ENCODE measurements around the gene ROM1.
"Not testable (repeated sequence)": the region's sequence is repeated elsewhere in the genome, so short reads cannot be mapped to it uniquely, and the experiment has no call there.

ROM1 gene, protein sequence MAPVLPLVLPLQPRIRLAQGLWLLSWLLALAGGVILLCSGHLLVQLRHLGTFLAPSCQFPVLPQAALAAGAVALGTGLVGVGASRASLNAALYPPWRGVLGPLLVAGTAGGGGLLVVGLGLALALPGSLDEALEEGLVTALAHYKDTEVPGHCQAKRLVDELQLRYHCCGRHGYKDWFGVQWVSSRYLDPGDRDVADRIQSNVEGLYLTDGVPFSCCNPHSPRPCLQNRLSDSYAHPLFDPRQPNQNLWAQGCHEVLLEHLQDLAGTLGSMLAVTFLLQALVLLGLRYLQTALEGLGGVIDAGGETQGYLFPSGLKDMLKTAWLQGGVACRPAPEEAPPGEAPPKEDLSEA

GRCh38 chr11:62612366-62613290 lies at the start of gene ROM1, which contains the start of gene EML3:
TSS of gene ROM1 (plus strand) at chr11:62613257. CDS start at chr11:62613282, 25 bp downstream.
TSS of gene EML3 (minus strand) at chr11:62612775. CDS start at chr11:62612457, 318 bp downstream.
- DNase-seq = peak; percentile 89

- no peak for DNase-seq
These were observed 47.8 kb upstream of the ROM1 start for GRCh38 chr11:62565100-62565802.

DNA sequence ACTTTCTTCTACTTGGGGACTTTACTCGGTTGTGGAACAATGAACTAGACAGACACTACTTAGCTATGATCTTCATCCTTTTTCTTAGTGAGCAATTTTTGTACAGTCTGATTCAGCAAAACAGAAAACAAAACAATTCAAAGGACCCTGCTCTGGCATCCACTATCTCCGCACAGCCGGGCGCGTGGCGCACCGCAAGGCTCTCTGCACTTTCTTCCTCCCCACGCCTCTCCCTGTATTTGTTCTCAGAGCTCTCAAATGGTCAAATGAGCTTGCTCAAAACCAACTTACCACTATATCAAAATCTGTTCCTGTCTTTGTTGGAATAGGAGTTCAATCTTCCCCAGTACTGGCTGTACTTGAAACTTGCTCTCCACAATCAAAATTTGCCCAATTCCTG lies 46.8 kb upstream of the ROM1 start:
- DNase-seq = no peak

DNA sequence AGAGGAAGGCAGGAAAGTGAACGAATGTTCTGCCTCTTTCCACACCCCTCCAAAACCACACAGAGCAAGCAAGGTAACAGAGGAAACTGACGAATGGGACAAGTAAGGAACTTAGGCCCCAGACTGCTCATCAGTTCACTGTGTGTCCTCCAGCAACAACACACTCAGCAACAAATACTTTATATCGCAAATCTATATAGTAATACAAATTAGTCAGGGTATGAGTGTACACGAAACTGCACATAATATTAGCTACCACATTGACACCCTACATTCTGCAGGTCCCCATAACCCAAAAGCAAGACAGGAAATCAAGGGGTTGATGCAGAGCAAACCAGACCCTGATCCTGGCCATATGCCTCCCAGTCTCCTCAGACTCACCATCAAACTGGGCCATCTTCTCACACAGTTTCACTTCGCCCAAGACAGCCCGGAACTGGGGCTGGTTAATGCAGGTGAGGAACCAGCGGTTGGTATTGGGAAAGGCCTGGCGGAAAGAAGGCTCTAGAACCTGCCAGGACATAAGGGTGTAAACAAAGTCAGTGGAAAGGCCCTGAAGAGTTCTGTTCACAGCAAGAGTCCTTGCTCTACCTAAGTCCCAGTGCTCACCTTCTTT lies 45.9 kb upstream of the ROM1 start:
- no peak for DNase-seq

GRCh38 chr11:62569611-62570010 lies 43.4 kb upstream of the ROM1 start:
- DNase-seq = no peak

DNA sequence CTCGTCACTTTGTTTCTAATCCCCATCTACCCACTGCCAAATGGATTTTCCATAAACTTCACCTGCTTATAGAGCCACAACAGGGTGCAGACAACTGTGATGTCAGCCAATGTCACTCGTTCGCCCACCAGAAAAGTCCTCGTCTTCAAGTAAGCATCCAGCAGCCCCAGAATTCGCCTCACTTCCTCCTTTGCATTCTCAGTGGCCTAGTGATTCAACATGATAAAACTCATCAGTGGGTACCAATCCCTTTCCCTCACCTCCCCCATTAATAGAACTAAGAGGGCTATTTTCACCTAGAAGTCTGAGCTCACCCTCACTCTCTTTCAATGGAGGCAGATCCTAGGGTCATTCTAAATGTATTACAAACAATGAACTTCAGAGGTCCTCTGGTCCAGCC lies 42.2 kb upstream of the ROM1 start:
- DNase-seq = not testable (repeated sequence)

GRCh38 chr11:62571493-62571892 lies 41.6 kb upstream of the ROM1 start:
- DNase-seq = not testable (repeated sequence)

- DNase-seq = no peak
These were observed 40.6 kb upstream of the ROM1 start for GRCh38 chr11:62572431-62572830.

DNA sequence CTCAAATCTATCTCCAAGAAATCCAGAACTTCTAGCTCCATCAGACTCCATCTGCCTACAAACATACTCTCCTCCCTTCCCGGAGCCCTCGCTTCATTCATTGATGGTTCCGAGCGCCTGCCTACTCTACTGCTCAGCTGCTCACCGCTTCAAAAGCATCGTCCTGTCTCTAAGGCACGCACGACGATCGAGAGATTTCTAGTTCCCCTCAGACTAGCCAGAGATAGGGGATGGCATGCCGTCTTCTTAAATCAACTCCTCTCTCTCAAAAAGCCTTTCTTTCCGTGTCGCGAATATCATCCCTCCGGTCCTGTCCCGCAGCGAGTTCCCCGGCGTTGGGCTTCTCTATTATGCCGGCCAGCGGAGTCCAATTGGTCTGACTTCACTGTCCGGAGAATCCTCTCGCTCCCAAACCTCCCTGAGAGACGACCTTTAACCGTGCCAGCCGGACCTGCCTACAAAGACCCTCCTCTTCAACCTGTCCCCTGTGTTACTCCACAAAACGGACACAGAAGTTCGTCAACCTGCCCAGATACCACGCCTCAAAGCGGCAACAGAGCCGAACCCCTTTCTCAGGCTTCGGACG lies 40.0 kb upstream of the ROM1 start:
- DNase-seq = no peak

- peak; percentile 97 for DNase-seq
These were observed 39.3 kb upstream of the ROM1 start, which contains the start of gene EEF1G for GRCh38 chr11:62573592-62574362. TSS of gene EEF1G (minus strand) at chr11:62573891. CDS start at chr11:62573842, 49 bp downstream.

DNA sequence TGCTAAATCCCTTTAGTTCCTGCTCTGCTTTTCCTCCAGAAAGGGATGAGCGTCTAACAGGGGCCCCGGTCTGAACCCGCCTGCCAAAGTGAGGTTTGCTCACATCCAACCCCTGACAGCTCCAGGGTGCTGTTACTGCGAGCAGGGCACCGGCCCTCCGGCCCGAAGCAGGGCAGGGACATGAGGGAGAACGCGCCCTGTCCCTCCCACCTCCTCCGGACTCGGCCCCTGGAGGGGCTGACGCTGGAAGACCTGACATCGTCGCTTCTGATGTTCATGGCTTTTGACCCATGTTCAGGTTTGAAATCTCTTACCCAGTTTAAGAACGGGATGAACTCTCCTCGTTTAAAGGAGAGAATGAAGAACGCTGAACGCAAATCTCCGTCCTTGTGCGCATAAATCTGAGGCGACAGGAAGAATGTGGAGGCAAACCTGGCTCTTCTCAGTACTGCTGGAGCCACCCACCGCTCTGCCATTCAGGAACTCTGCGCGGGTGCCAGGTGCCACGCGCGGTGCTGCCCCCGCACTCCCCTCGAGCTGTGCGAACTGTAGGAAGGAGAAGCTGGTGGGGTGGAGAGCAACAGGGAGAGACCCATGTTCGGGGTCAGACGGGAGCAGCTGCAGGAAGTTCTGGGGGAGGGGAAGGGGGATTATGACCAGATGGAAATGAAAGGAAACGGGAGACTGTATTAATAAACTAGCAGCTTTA lies 38.5 kb upstream of the ROM1 start:
- no peak for DNase-seq

DNA sequence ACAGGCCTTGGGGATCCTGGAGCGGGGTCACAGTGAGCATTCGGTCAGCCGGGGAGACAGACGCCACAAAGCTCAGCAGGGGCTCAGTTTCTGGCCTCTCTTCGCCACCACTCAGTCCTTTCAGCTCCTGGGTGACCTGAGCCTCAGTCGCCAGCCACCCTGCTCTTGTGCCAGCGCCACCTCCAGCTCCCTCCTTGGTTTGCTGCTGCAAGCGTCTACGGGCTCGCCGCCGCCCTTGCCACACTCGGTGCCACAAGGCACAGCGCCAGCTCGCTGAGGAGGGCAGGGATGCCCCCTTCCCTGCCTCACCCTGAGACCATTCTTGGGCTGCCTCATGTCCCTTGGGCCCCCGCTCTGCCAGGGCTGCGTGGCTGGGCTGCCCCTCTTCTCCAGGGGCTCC lies 37.9 kb upstream of the ROM1 start:
- DNase-seq = no peak

GRCh38 chr11:62575837-62576236 lies 37.2 kb upstream of the ROM1 start:
- DNase-seq = no peak

DNA sequence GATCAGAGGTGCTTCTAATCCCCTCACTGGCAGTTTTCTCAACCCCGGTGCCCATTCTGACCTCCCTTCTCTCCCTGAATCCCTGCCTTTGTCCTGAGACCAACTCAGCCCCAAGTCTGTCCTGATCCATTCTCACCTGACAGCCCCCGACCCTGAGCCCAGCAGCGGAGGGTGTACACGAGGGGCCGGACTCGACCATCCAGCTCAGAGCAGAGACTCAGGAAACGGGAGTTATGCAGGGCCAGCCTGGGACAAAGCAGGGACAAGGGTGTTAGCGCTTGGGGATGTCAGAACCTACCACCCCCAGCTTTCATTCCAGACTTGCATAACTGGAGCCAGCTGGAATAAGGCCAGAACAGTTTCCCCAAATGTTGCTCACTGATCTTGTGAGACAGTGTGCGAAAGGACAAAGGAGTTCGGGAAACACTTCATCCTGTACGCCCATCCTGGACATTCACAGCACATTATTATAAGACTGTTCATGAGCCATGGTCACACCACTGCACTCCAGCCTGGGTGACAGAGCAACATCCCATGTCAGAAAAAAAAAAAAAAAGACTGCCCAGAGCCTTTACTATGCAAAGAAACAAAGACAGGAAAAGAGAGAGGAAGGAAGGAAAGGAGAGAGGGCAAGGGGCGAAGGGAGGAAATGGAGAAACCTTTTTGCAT lies 35.9 kb upstream of the ROM1 start:
- DNase-seq = no peak

- no peak for DNase-seq
These were observed 34.5 kb upstream of the ROM1 start for GRCh38 chr11:62578541-62578940.

GRCh38 chr11:62579252-62579651 lies 33.8 kb upstream of the ROM1 start:
- peak; percentile 16 for DNase-seq

- DNase-seq = no peak
These were observed 31.9 kb upstream of the ROM1 start for GRCh38 chr11:62580959-62581715.

- not testable (repeated sequence) for DNase-seq
These were observed 31.3 kb upstream of the ROM1 start for GRCh38 chr11:62581735-62582134.

DNA sequence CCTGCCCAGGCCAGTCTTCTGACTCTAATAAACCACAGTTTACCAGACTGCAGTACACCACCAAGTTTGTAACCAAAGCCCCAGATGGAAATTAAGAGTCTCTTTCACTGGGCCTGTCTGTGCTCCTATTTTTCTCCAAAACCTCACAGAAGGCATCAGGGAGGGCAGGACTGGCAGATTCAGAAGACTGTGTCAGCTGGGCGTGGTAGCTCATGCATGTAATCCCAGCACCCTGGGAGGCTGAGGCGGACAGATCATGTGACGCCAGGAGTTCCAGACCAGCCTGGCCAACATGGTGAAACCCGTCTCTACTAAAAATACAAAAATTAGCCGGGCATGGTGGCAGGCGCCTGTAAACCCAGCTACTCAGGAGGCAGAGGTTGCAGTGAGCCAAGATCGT lies 27.7 kb upstream of the ROM1 start:
- DNase-seq = not testable (repeated sequence)

All from NCI-H226 (cell line).